ENCODE measurements around the gene MYO7A.

- TF ChIP-seq CTCF (IDR thresholded peaks at IDR 0.05) (no peak), POLR2A (IDR thresholded peaks at IDR 0.05) (no peak)
Measured at GRCh38 chr11:77150836-77151235, 22.8 kb downstream of the MYO7A start.

Data from thyroid gland (tissue), 4 donors.